Neutrophil (primary cell): ENCODE data around the gene SHFL.

Experiments used
- H3K27ac ChIP-seq: fragments of 200-600 bp; sonication (generic); 2 replicates; pipeline ENCODE4 v1.5.1; 2016; ENCODE audit warnings: mild to moderate bottlenecking, moderate library complexity
- H3K27me3 ChIP-seq: fragments of 200-600 bp; sonication (generic); 2 replicates; pipeline ENCODE4 v1.6.0; 2016; ENCODE audit warnings: mild to moderate bottlenecking
- H3K36me3 ChIP-seq: fragments of 200-600 bp; sonication (generic); 2 replicates; pipeline ENCODE4 v1.5.1; 2017
- H3K4me1 ChIP-seq, 2 experiments: fragments of 200-600 bp in 1 of 2; sonication (generic) in 1 of 2; 1 replicate in 1 of 2; 2 replicates in 1 of 2; pipeline versions ENCODE4 v1.5.1 to v1.6.1; 2013 to 2016; ENCODE audit warnings: low read depth in 1 of 2, low read length in 1 of 2, mild to moderate bottlenecking in 1 of 2, moderate library complexity in 1 of 2; ENCODE audit not compliant: control insufficient read depth in 1 of 2, insufficient read depth in 1 of 2
- H3K4me3 ChIP-seq, 2 experiments: fragments of 200-600 bp in 1 of 2; sonication (generic) in 1 of 2; 1 replicate in 1 of 2; 2 replicates in 1 of 2; pipeline ENCODE4 v1.5.1; 2013 to 2016; ENCODE audit warnings: low read depth in 1 of 2, low read length in 1 of 2, mild to moderate bottlenecking in 1 of 2, moderate library complexity in 1 of 2
- H3K9me3 ChIP-seq: fragments of 200-600 bp; sonication (generic); 2 replicates; pipeline ENCODE4 v1.5.1; 2016
- TF ChIP-seq, protein P1 (sequence below): fragments of 200-600 bp; sonication (generic); IDR thresholded peaks from 2 replicates; pipeline ENCODE4 v1.5.1; 2016; ENCODE audit warnings: antibody characterized with exemption

SHFL gene

DNA sequence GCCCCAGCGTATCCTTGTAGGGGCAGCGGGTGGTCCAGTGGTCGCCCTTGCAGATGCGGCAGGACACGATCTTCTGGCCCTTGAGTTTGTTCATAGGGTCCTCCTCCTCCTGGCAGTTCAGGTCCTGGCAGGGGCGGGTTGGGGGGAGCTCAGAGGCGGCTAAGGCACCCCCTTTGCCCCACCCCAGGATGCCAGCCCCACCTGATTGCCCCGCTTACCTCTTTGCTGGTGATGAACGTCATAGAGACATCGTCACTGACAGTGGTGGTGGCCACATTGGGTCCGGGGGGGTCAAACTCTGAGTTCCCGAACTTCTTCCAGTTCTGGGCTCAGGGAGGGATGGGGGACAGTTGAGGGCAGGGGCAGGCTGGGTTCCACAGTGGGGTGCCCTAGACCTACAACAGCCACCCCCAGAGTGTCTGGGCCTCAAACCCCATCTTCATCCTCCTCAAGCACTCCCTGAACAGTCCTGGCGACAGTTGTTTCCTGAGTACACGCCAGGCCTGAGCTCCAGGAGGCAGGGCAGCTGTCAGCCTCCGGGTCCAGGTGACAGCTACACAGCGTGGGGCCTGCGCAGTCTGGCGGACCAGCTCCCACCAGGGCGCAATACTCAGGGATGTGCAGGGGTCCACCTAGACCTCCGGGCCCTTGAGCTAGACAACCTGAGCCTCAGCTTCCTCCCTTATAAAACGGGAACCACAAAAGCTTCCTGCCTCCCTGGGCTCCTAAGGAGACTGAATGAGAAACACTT, 30.9 kb downstream of the SHFL start:
- H3K27ac ChIP-seq: no peak overlapping the region
- TF ChIP-seq, protein P1, sequence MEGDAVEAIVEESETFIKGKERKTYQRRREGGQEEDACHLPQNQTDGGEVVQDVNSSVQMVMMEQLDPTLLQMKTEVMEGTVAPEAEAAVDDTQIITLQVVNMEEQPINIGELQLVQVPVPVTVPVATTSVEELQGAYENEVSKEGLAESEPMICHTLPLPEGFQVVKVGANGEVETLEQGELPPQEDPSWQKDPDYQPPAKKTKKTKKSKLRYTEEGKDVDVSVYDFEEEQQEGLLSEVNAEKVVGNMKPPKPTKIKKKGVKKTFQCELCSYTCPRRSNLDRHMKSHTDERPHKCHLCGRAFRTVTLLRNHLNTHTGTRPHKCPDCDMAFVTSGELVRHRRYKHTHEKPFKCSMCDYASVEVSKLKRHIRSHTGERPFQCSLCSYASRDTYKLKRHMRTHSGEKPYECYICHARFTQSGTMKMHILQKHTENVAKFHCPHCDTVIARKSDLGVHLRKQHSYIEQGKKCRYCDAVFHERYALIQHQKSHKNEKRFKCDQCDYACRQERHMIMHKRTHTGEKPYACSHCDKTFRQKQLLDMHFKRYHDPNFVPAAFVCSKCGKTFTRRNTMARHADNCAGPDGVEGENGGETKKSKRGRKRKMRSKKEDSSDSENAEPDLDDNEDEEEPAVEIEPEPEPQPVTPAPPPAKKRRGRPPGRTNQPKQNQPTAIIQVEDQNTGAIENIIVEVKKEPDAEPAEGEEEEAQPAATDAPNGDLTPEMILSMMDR: no peak
- no peaks in the 10 kb centered on the region for H3K27me3 ChIP-seq
- H3K4me3 ChIP-seq: no peak overlapping the region
- peaks cover 39% of the 10 kb centered on the region for H3K36me3 ChIP-seq
- H3K4me1 ChIP-seq: peaks cover 19 to 23% of the 10 kb centered on the region in 2 experiments
- no peaks in the 10 kb centered on the region for H3K9me3 ChIP-seq

DNA sequence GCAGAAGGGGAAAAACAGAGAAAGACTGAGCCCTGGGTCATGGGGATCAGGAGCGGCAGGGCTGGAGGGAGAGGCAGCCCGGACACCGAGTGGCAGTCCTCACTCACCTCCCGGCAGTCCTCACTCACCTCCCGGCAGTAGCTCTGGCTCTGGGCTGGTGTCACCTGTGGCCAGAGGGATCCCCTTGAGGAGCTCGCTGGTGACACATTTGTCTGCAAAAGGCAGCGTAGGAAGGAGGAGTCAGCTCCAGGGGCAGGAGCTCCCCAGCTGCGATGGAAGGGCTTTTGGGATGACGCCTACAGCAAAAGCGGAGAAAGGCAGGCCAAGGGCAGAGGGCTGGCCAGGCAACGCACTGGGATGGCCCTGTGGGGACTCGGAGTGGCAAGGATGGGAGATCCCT, 32.8 kb downstream of the SHFL start:
- Histone ChIP-seq H3K27me3 (no peaks in the 10 kb centered on the region), H3K36me3 (peaks cover 39% of the 10 kb centered on the region), H3K9me3 (no peaks in the 10 kb centered on the region), H3K4me3 (peak overlapping the region; percentile 71 to 91), H3K4me1 (peaks cover 10 to 11% of the 10 kb centered on the region in 2 experiments), H3K27ac (peak overlapping the region; percentile 72)
- TF ChIP-seq, protein P1: no peak

DNA sequence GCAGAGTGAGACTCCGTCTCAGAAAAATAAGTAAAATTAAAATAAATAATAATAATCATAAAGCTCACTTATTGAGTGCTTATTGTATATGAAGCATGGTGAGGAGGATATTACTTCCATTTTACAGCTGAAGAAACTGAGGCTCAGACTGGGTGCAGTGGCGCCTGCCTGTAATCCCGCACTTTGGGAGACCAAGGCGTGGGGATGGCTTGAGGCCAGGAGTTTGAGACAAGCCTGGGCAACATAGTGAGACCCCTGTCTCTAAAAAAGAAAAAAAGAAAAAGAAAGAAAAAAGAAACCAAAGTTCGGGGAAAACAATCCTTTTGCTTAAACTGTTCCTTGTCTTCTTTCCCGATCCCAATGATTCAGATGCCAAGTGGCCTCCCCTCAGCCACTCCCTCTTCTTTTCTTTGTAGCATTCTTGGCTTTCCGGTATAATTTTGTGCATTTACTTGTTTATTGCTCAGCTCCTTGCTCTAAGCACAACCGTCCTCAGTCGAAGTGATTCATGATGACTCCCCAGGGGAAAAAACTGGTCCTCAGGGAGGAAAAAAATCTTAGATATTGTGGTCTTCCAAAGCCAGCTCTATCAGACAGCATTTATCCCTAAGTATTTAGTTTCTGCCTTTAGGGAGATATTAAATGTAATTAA, 34.5 kb downstream of the SHFL start:
- no peak overlapping the region for H3K4me3 ChIP-seq

DNA sequence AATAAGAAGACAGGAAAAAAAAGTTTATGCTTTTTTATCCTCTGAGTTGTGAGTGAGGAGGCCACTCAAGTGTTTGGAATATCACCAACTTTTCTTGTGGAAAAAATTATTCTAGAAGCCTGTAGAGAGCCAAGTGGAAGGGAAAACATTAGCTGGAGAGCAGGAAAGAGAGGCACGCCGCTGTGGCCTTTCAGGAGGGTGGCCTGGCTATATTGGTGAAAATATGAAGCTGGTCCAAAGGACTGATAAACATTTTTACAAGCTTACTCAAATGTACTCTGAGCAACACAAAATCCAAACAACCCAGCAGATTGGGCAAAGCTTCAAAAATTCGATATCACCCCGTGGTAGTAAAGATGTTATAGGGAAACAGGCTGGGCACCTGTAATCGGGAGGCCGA, 35.9 kb downstream of the SHFL start:
- H3K27ac ChIP-seq: no peak overlapping the region
- no peaks in the 10 kb centered on the region for H3K27me3 ChIP-seq
- no peak overlapping the region for H3K4me3 ChIP-seq
- peaks cover 8% of the 10 kb centered on the region for H3K36me3 ChIP-seq
- H3K9me3 ChIP-seq: no peaks in the 10 kb centered on the region
- peaks cover 10 to 11% of the 10 kb centered on the region in 2 experiments for H3K4me1 ChIP-seq
- TF ChIP-seq, protein P1: no peak

More for the DNA sequence above, 34.5 kb downstream of the SHFL start:
- TF ChIP-seq, protein P1: no peak
- H3K36me3 ChIP-seq: peaks cover 22% of the 10 kb centered on the region
- no peaks in the 10 kb centered on the region for H3K9me3 ChIP-seq
- H3K27me3 ChIP-seq: no peaks in the 10 kb centered on the region
- peaks cover 10 to 11% of the 10 kb centered on the region in 2 experiments for H3K4me1 ChIP-seq
- H3K27ac ChIP-seq: no peak overlapping the region

DNA sequence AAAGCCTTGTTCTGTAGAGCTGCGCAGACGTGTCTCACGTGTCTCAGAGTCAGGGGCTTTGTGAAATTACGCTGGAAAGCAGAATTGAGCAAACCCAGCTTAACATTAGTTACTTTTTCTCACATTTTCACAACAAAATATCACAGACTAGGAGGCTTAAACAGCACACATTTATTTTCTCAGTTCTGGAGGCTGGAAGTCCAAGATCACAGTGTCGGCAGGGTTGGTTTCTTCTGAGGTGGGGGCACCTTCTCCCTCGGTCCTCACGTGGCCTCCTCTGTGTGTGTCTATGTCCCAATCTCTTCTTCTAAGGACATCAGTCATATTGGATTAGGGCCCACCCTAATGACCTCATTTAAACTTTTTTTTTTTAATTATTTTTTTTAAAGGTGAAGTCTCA, 38.3 kb downstream of the SHFL start:
- Histone ChIP-seq H3K36me3 (peaks cover 15% of the 10 kb centered on the region), H3K27ac (no peak overlapping the region), H3K4me3 (no peak overlapping the region), H3K4me1 (peaks cover 2 to 3% of the 10 kb centered on the region in 2 experiments), H3K9me3 (no peaks in the 10 kb centered on the region), H3K27me3 (no peaks in the 10 kb centered on the region)
- TF ChIP-seq, protein P1: no peak
